ENCODE data around the gene UBQLN4.
A peak's percentile ranks its signal among the peaks of the same experiment; 100 is the strongest.

UBQLN4 gene

GRCh38 chr1:156053768-156054499, at the start of gene UBQLN4:
Gene UBQLN4 (minus strand): TSS chr1:156053798. CDS start chr1:156053701, 97 bp downstream.
- peak; percentile 89 for DNase-seq

GRCh38 chr1:156102633-156103511, 49.3 kb upstream of the UBQLN4 start:
- no peak for DNase-seq

GRCh38 chr1:156101880-156102279, 48.3 kb upstream of the UBQLN4 start:
- no peak for DNase-seq

- peak in 1 of 2 experiments; percentile 30 for DNase-seq
Observed at GRCh38 chr1:156100205-156100995, 46.8 kb upstream of the UBQLN4 start.

GRCh38 chr1:156099282-156099681, 45.7 kb upstream of the UBQLN4 start:
- no peak for DNase-seq

GRCh38 chr1:156098784-156099183, 45.2 kb upstream of the UBQLN4 start:
- no peak for DNase-seq

- DNase-seq: no peak
Observed at GRCh38 chr1:156097499-156098178, 44.0 kb upstream of the UBQLN4 start.

GRCh38 chr1:156096640-156097391, 43.2 kb upstream of the UBQLN4 start:
- DNase-seq: peak; percentile 77 to 86

GRCh38 chr1:156095906-156096508, 42.4 kb upstream of the UBQLN4 start:
- DNase-seq: no peak

- no peak for DNase-seq
Observed at GRCh38 chr1:156091610-156092009, 38.0 kb upstream of the UBQLN4 start.

GRCh38 chr1:156090840-156091188, 37.2 kb upstream of the UBQLN4 start:
- peak; percentile 91 to 93 for DNase-seq

GRCh38 chr1:156090138-156090839, 36.7 kb upstream of the UBQLN4 start:
- DNase-seq: no peak

- no peak for DNase-seq
Observed at GRCh38 chr1:156089704-156090103, 36.1 kb upstream of the UBQLN4 start.

- DNase-seq: no peak
Observed at GRCh38 chr1:156086256-156086662, 32.7 kb upstream of the UBQLN4 start.

GRCh38 chr1:156083800-156084790, 30.5 kb upstream of the UBQLN4 start:
- no peak for DNase-seq

GRCh38 chr1:156082309-156083091, 28.9 kb upstream of the UBQLN4 start, which contains the start of gene MEX3A:
Gene MEX3A (minus strand): TSS chr1:156082465. CDS start chr1:156081998, 467 bp downstream.
- peak; percentile 76 to 89 for DNase-seq

- peak in 1 of 2 experiments; percentile 36 for DNase-seq
Observed at GRCh38 chr1:156081917-156082308, 28.3 kb upstream of the UBQLN4 start.

GRCh38 chr1:156081180-156081916, 27.8 kb upstream of the UBQLN4 start:
- DNase-seq: no peak
